K562 (cell line): ENCODE measurements around the gene ZMIZ1. TPM values are rescaled to one million over a fixed set of nuclear protein-coding genes. Genes with fewer than 3 reads are reported as not detected.

ENCODE experiments used
- CHCHD3 ChIP-seq: fragments of 250-450 bp; sonication (Bioruptor Pico); IDR thresholded peaks from 2 replicates; pipeline ENCODE4 v2.1.2; 2022; ENCODE audit warnings: mild to moderate bottlenecking
- HDGF ChIP-seq: fragments of 450-650 bp; IDR thresholded peaks from 2 replicates; pipeline ENCODE4 v1.6.1; 2016
- KAT8 ChIP-seq: fragments of 450-650 bp; IDR thresholded peaks from 2 replicates; pipeline ENCODE4 v1.6.1; 2016; ENCODE audit warnings: low read depth, mild to moderate bottlenecking
- KLF13 ChIP-seq: fragments of 450-650 bp; IDR thresholded peaks from 2 replicates; pipeline ENCODE4 v1.6.1; 2016; ENCODE audit warnings: missing genetic modification characterization, low read depth, mild to moderate bottlenecking, missing compliant biosample characterization, moderate library complexity, borderline replicate concordance
- MAX ChIP-seq: sonication (generic); formaldehyde crosslinking; IDR thresholded peaks from 2 replicates; pipeline ENCODE4 v1.9.0; 2022; ENCODE audit warnings: mild to moderate bottlenecking, missing genetic modification reagents
- MAZ ChIP-seq, 2 experiments: fragments of 450-650 bp in 1 of 2; sonication (generic) in 1 of 2; formaldehyde crosslinking; IDR thresholded peaks in 1 of 2; conservative IDR thresholded peaks in 1 of 2; 2 replicates each; pipeline versions ENCODE4 v1.4.0 to v1.5.0; 2020; ENCODE audit warnings: mild to moderate bottlenecking in 1 of 2, missing genetic modification reagents in 1 of 2
- MNT ChIP-seq, 2 experiments: fragments of 450-650 bp; conservative IDR thresholded peaks; 2 replicates each; pipeline ENCODE4 v1.6.1; 2017; ENCODE audit warnings: mild to moderate bottlenecking in 2 of 2, moderate library complexity in 2 of 2
- SREBF1 ChIP-seq: fragments of 150-350 bp; IDR thresholded peaks from 2 replicates; pipeline ENCODE4 v1.6.1; 2014; ENCODE audit warnings: antibody characterized with exemption, low read depth, low read length, borderline replicate concordance
- VEZF1 ChIP-seq: fragments of 200-800 bp; sonication (Bioruptor generic); IDR thresholded peaks from 2 replicates; pipeline ENCODE4 v1.6.1; 2017; ENCODE audit warnings: missing genetic modification characterization, missing compliant biosample characterization
- ZNF121 ChIP-seq: sonication (generic); formaldehyde crosslinking; conservative IDR thresholded peaks from 2 replicates; pipeline ENCODE4 v1.8.0; 2022; ENCODE audit warnings: missing genetic modification reagents
- ZNF24 ChIP-seq: fragments of 450-650 bp; IDR thresholded peaks from 2 replicates; pipeline ENCODE4 v1.6.1; 2016
- ZNF277 ChIP-seq: fragments of 250-450 bp; sonication (Bioruptor Pico); IDR thresholded peaks from 2 replicates; pipeline ENCODE4 v1.8.0; 2022; ENCODE audit warnings: inconsistent platforms, mild to moderate bottlenecking, moderate library complexity, borderline replicate concordance
- ZNF311 ChIP-seq: fragments of 250-450 bp; sonication (Bioruptor Pico); IDR thresholded peaks from 2 replicates; pipeline ENCODE4 v1.4.0; 2020; ENCODE audit warnings: mild to moderate bottlenecking, moderate library complexity
- ZNF518B ChIP-seq: fragments of 250-450 bp; sonication (Bioruptor Pico); IDR thresholded peaks from 2 replicates; pipeline ENCODE4 v1.5.0; 2021; ENCODE audit warnings: mild to moderate bottlenecking, moderate library complexity
- polyA plus RNA-seq, 8 experiments: library from polyadenylated mRNA; depleted of rRNA in 4 of 8; stranded (reverse) in 5 of 8; unstranded in 3 of 8; fragments of >200 nt; fragmentation: Nextera tagmentation in 2 of 8; fragmentation: Illumina TruSeq in 1 of 8; extraction: Ambion mirVana in 2 of 8; extraction: Trizol in 1 of 8; gene quantifications; 2 replicates each; pipeline versions ENCODE4 v1.2.1 to v1.2.3, GENCODE V29; 2011 to 2014; ENCODE audit warnings: inconsistent platforms in 1 of 8, missing spikeins in 1 of 8
- total RNA-seq, 7 experiments: library from RNA; depleted of rRNA in 6 of 7; stranded (reverse); fragments of >200 nt in 6 of 7; fragmentation: Illumina TruSeq in 2 of 7; extraction: Trizol in 2 of 7; gene quantifications; 2 replicates each; pipeline versions ENCODE4 v1.2.1 to v1.2.3, GENCODE V29; 2011 to 2021; ENCODE audit warnings: low replicate concordance in 1 of 7

ZMIZ1 gene
- total and polyA plus RNA-seq, 9 of the 15 experiments (the other 6 are each of a cell fraction or from before 2014, with no cell fraction given): 1.0 to 37.3 (median 4.3) TPM

- TF ChIP-seq ZNF24 (0 out of 2 replicates have a peak, but pooled peaks have one; percentile 13), CHCHD3 (CRISPR knock-in tag) (no peak), VEZF1 (no peak), ZNF121 (CRISPR knock-in tag) (no peak), SREBF1 (no peak), KLF13 (no peak), ZNF311 (CRISPR knock-in tag) (no peak), MNT (conservative IDR thresholded peaks at IDR 0.05) (no peak), HDGF (peak; percentile 53; the same call in 1 of the 2 replicates), ZNF277 (CRISPR knock-in tag) (no peak), KAT8 (no peak), ZNF518B (no peak), MAX (CRISPR knock-in tag) (no peak; the same call in 1 of the 2 replicates), MAZ (CRISPR knock-in tag; conservative IDR thresholded peaks at IDR 0.05 in 1 of 2, IDR thresholded peaks at IDR 0.05 in 1 of 2) (peak in 1 of 2 experiments; percentile 80; a peak in 2 of 4 replicates)
Measured at GRCh38 chr10:79066411-79067240, 2.1 kb upstream of the ZMIZ1 start (continued).
